ENCODE data around the gene CLCN6.

DNA sequence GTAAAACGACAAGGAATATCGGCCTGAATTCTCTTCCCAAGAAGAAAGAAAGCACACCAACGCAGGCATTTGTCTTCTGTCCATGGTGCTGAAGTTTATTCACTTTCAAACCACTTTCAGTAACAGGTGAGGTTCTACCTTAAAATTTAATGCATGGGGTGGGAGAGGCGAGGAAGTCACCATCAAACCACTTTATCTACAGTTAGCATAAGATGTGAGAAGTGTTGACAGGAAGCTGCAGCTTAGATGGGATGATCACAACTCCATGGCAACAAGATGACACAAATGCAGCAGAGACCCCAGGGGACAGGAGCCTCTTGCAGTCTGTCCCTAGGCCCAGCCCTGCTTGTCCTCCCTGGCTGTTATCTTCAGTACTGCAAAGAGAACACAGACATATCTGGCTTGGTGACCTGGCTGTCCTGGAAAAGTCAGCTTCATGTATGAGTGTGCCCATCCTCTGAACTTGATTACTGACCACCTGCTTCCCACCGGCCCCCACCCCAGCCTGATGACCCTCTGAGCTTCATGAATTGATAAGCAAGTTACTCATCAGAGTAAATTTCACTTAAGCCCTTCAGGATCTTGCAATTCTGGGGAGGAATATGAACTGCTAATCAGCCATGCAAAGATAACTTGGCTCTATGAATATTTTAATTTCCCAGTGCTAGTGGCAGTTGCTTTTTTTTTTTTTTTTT, 39.8 kb downstream of the CLCN6 start:
- TF ChIP-seq CTCF (IDR thresholded peaks at IDR 0.05) (no peak), POLR2A (IDR thresholded peaks at IDR 0.05) (no peak)
